SK-N-MC (cell line): ENCODE data around the gene HORMAD2.

Experiments
- EZH2 ChIP-seq: fragments of 200-600 bp; sonication (generic); IDR thresholded peaks from one replicate; pipeline ENCODE4 v1.6.1; 2017; ENCODE audit warnings: antibody characterized with exemption
- POLR2AphosphoS5 ChIP-seq: IDR thresholded peaks from 2 replicates; pipeline ENCODE4 v1.6.1; 2012; ENCODE audit warnings: mild to moderate bottlenecking, low read depth, low read length, borderline replicate concordance

DNA sequence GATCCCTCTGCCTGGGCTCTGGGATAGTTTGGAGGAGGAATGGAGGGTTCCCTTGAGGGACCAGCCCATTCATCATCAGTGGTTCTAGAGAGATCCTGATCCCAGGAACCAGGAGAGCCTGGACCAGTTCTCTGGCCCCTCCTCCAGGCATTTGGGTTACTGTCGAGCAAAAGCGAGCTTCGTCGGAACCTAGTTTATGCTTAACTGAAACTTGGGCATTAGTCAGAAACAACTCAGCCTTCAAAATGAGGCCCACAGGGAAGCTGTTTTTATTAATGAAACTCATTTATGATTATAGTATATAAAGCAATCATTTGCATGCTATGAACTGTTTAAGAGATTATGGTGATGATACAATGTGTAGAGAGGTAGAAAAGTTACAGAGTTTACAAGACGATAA, 104.9 kb downstream of the HORMAD2 start:
- no peak for TF ChIP-seq POLR2AphosphoS5
- TF ChIP-seq EZH2 = no peak
